ENCODE data around the gene WDR18. TPM values are rescaled to one million over a fixed set of nuclear protein-coding genes. Genes with fewer than 3 reads are reported as not detected.

Gene WDR18
- total and polyA plus RNA-seq, 2 of the 8 experiments (the other 6 are each of a cell fraction or from before 2014, with no cell fraction given) = 87.7 to 177 TPM

- TF ChIP-seq HDAC2 (IDR thresholded peaks at IDR 0.05; ENCODE audit: borderline replicate concordance in 1 of 2, low read depth in 2 of 2, low read length in 2 of 2) = no peak
- TF ChIP-seq RXRA (IDR thresholded peaks at IDR 0.05; ENCODE audit: insufficient read depth, low read depth, low read length) = no peak
- no peak for TF ChIP-seq E2F6 (IDR thresholded peaks at IDR 0.05)
- peak; percentile 100 for TF ChIP-seq SP1 (IDR thresholded peaks at IDR 0.05; ENCODE audit: low read depth, low read length)
- TF ChIP-seq CREB1 (IDR thresholded peaks at IDR 0.05) = peak; percentile 65
- TF ChIP-seq CHD7 (IDR thresholded peaks at IDR 0.05; ENCODE audit: insufficient replicate concordance, low read length) = no peak
- TF ChIP-seq TAF1 (IDR thresholded peaks at IDR 0.05; ENCODE audit: low read depth, low read length) = no peak
- no peak for TF ChIP-seq BACH1 (IDR thresholded peaks at IDR 0.05; ENCODE audit: low read length)
Measured at GRCh38 chr19:1040476-1041271, 56.5 kb downstream of the WDR18 start (continued).

All from H1 (cell line).